IgD-negative memory B cell (primary cell): ENCODE data around the gene ZNF738. TPM values are rescaled to one million over a fixed set of nuclear protein-coding genes. Genes with fewer than 3 reads are reported as not detected.
"Not testable (repeated sequence)": the region's sequence is repeated elsewhere in the genome, so short reads cannot be mapped to it uniquely, and the experiment has no call there.

Source experiments
- H3K27ac Mint-ChIP-seq, 3 donors: one replicate each; pipeline ENCODE4 v1.8.0; 2020 to 2022; ENCODE audit warnings: mild to moderate bottlenecking in 3 of 3, mixed read lengths in 3 of 3, moderate library complexity in 1 of 3
- H3K27me3 Mint-ChIP-seq: one replicate; pipeline ENCODE4 v1.8.0; 2021; ENCODE audit warnings: mixed read lengths
- H3K36me3 Mint-ChIP-seq: one replicate; pipeline ENCODE4 v1.8.0; 2020; ENCODE audit warnings: mild to moderate bottlenecking, mixed read lengths
- H3K4me1 Mint-ChIP-seq, 3 donors: one replicate each; pipeline ENCODE4 v1.8.0; 2020 to 2022; ENCODE audit warnings: mixed read lengths in 3 of 3, mild to moderate bottlenecking in 1 of 3
- H3K4me3 Mint-ChIP-seq, 4 donors: one replicate each; pipeline ENCODE4 v1.8.0; 2020 to 2022; ENCODE audit warnings: mild to moderate bottlenecking in 4 of 4, mixed read lengths in 4 of 4, moderate library complexity in 3 of 4
- H3K9me3 Mint-ChIP-seq, 3 donors: one replicate each; pipeline ENCODE4 v1.8.0; 2020 to 2021; ENCODE audit warnings: mixed read lengths in 3 of 3, mild to moderate bottlenecking in 1 of 3
- polyA plus RNA-seq: library from polyadenylated mRNA; unstranded; fragments of 300-500 nt; fragmentation: Illumina TruSeq; gene quantifications from one replicate; pipeline ENCODE4 v1.2.3, GENCODE V29; 2021

The ZNF738 gene
- 4.9 TPM for polyA plus RNA-seq

DNA sequence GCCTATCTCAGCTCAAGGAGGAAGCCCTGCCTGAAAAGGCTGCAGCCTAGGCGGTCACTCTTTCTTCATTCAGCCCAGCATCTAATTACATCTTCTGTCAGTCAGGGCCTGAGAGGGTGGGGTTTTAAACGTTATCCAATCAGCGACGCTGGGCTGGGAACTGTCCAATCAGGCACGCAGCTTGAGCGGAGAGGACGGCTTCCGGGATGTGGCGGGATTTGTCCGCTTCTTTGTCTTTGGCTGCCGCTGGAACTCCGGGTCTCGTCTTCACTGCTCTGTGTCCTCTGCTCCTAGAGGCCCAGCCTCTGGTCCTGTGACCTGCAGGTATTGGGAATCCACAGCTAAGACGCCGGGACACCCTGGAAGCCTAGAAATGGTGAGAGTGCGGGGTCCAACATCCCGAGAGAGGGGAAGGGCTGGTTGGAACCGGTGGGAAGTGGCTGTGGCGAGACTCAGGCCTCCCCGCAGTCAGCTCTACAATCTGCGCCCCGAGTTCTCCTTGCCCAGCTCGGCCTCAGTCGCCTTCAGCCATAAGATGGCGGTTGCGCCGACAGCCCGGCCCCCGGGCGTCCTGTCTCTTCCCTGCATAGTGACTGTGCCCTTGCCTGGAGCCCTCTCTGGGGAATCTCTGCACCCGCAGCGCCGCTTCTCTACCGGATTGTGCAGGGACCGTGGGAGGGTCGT is at the start of gene ZNF738:
Gene ZNF738, plus strand, starts transcription at position 233 of the 684 bp plus-strand sequence. Its CDS starts 141 bp downstream, at position 374.
- peak within 1 kb of the TSS; percentile 99 for H3K4me3 Mint-ChIP-seq
- H3K9me3 Mint-ChIP-seq = peaks cover 0 to 6% (median 3%) of the 10 kb centered on the region in 3 donors
- peak within 1 kb of the TSS; percentile 85 to 96 (median 91) for H3K27ac Mint-ChIP-seq
- no peaks in the 10 kb centered on the region for H3K36me3 Mint-ChIP-seq
- no peaks in the 10 kb centered on the region for H3K27me3 Mint-ChIP-seq
- H3K4me1 Mint-ChIP-seq = peaks cover 6 to 16% (median 7%) of the 10 kb centered on the region in 3 donors

DNA sequence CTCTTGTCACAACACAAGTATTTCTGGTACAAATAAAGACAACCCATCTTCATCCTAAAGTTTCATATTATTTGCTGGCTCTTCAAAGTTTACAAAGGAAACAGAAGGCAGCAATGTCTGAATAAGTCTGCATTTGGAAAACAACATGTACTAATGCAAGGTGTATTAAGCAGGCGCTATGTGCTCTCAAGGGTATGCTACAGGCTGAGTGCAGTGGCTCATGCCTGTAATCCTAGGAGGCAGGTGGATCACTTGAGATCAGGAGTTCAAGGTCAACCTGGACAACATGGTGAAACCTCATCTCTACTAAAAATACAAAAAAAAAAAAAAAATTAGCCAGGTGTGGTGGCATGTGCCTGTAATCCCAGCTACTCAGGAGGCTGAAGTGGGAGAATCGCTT is 46.0 kb upstream of the ZNF738 start:
- not testable (repeated sequence) for H3K27ac Mint-ChIP-seq, H3K27me3 Mint-ChIP-seq, H3K9me3 Mint-ChIP-seq, H3K4me3 Mint-ChIP-seq
- Mint-ChIP-seq H3K36me3 (peaks cover 16% of the 10 kb centered on the region), H3K4me1 (peaks cover 7 to 20% (median 8%) of the 10 kb centered on the region in 3 donors)

GRCh38 chr19:21314676-21315075 is 44.1 kb upstream of the ZNF738 start:
- H3K9me3 Mint-ChIP-seq = no peaks in the 10 kb centered on the region
- H3K4me1 Mint-ChIP-seq = peaks cover 6 to 26% (median 11%) of the 10 kb centered on the region in 3 donors
- no peak overlapping the region for H3K4me3 Mint-ChIP-seq
- no peak overlapping the region for H3K27ac Mint-ChIP-seq
- H3K36me3 Mint-ChIP-seq = peaks cover 8% of the 10 kb centered on the region
- H3K27me3 Mint-ChIP-seq = no peaks in the 10 kb centered on the region

GRCh38 chr19:21317821-21318220 is 41.0 kb upstream of the ZNF738 start:
- Mint-ChIP-seq H3K27me3 (no peaks in the 10 kb centered on the region), H3K4me3 (no peak overlapping the region), H3K9me3 (no peaks in the 10 kb centered on the region), H3K36me3 (peaks cover 11% of the 10 kb centered on the region), H3K27ac (peak overlapping the region in 1 of 3 donors; percentile 14), H3K4me1 (peaks cover 11 to 22% (median 17%) of the 10 kb centered on the region in 3 donors)

- H3K27me3 Mint-ChIP-seq = no peaks in the 10 kb centered on the region
- H3K9me3 Mint-ChIP-seq = peaks cover 0 to 9% (median 4%) of the 10 kb centered on the region in 3 donors
- H3K36me3 Mint-ChIP-seq = peaks cover 16% of the 10 kb centered on the region
- peak overlapping the region in 2 of 3 donors; percentile 13 to 87 for H3K27ac Mint-ChIP-seq
- H3K4me3 Mint-ChIP-seq = peak overlapping the region in 1 of 4 donors; percentile 68
- peaks cover 18 to 31% (median 30%) of the 10 kb centered on the region in 3 donors for H3K4me1 Mint-ChIP-seq
Measured at GRCh38 chr19:21321134-21321533, 37.7 kb upstream of the ZNF738 start.

DNA sequence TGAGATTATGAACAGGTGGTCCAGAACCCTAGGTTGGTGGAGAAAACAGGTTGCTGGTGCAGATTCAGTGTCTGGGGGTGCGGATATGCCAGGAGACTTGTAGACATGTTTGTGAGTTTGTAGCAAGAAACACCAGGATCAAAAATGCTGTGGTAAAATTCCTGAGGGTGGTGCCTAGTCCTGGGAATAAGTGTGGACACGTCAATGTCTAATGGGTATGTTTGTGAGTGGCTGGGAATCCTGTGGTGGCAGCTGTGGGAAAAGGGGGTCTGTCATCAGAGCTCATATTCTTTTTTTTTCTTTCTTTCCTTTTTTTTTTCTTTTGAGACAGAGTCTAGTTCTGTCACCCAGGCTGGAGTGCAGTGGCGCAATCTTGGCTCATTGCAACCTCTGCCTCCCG is 36.8 kb upstream of the ZNF738 start:
- peaks cover 20 to 35% (median 35%) of the 10 kb centered on the region in 3 donors for H3K4me1 Mint-ChIP-seq
- peaks cover 0 to 12% (median 4%) of the 10 kb centered on the region in 3 donors for H3K9me3 Mint-ChIP-seq
- no peaks in the 10 kb centered on the region for H3K27me3 Mint-ChIP-seq
- H3K36me3 Mint-ChIP-seq = peaks cover 20% of the 10 kb centered on the region
- H3K4me3 Mint-ChIP-seq = no peak overlapping the region
- H3K27ac Mint-ChIP-seq = no peak overlapping the region

GRCh38 chr19:21322528-21322927 is 36.3 kb upstream of the ZNF738 start:
- H3K27ac Mint-ChIP-seq = no peak overlapping the region
- H3K27me3 Mint-ChIP-seq = no peaks in the 10 kb centered on the region
- H3K9me3 Mint-ChIP-seq = peaks cover 0 to 12% (median 4%) of the 10 kb centered on the region in 3 donors
- peak overlapping the region in 1 of 4 donors; percentile 65 for H3K4me3 Mint-ChIP-seq
- H3K36me3 Mint-ChIP-seq = peaks cover 15% of the 10 kb centered on the region
- H3K4me1 Mint-ChIP-seq = peaks cover 17 to 38% (median 33%) of the 10 kb centered on the region in 3 donors

GRCh38 chr19:21323000-21323399 is 35.8 kb upstream of the ZNF738 start:
- H3K4me3 Mint-ChIP-seq = no peak overlapping the region
- H3K9me3 Mint-ChIP-seq = peaks cover 0 to 12% (median 4%) of the 10 kb centered on the region in 3 donors
- H3K4me1 Mint-ChIP-seq = peaks cover 20 to 42% (median 34%) of the 10 kb centered on the region in 3 donors

GRCh38 chr19:21326169-21326568 is 32.6 kb upstream of the ZNF738 start:
- H3K36me3 Mint-ChIP-seq = peaks cover 10% of the 10 kb centered on the region
- peak overlapping the region in 1 of 3 donors; percentile 3 for H3K27ac Mint-ChIP-seq

More at GRCh38 chr19:21323000-21323399, 35.8 kb upstream of the ZNF738 start:
- Mint-ChIP-seq H3K27me3 (no peaks in the 10 kb centered on the region), H3K36me3 (peaks cover 15% of the 10 kb centered on the region), H3K27ac (no peak overlapping the region)

GRCh38 chr19:21328406-21328805 is 30.4 kb upstream of the ZNF738 start:
- H3K27ac Mint-ChIP-seq = peak overlapping the region; percentile 97 to 98 (median 98)
- no peaks in the 10 kb centered on the region for H3K27me3 Mint-ChIP-seq
- peak overlapping the region; percentile 96 to 99 (median 98) for H3K4me3 Mint-ChIP-seq
- peaks cover 13 to 34% (median 30%) of the 10 kb centered on the region in 3 donors for H3K4me1 Mint-ChIP-seq
- H3K36me3 Mint-ChIP-seq = peaks cover 10% of the 10 kb centered on the region
- H3K9me3 Mint-ChIP-seq = peaks cover 0 to 12% (median 4%) of the 10 kb centered on the region in 3 donors

More at GRCh38 chr19:21326169-21326568, 32.6 kb upstream of the ZNF738 start:
- Mint-ChIP-seq H3K27me3 (no peaks in the 10 kb centered on the region), H3K4me1 (peaks cover 14 to 42% (median 41%) of the 10 kb centered on the region in 3 donors), H3K4me3 (peak overlapping the region in 2 of 4 donors; percentile 53 to 99), H3K9me3 (peaks cover 0 to 12% (median 4%) of the 10 kb centered on the region in 3 donors)

DNA sequence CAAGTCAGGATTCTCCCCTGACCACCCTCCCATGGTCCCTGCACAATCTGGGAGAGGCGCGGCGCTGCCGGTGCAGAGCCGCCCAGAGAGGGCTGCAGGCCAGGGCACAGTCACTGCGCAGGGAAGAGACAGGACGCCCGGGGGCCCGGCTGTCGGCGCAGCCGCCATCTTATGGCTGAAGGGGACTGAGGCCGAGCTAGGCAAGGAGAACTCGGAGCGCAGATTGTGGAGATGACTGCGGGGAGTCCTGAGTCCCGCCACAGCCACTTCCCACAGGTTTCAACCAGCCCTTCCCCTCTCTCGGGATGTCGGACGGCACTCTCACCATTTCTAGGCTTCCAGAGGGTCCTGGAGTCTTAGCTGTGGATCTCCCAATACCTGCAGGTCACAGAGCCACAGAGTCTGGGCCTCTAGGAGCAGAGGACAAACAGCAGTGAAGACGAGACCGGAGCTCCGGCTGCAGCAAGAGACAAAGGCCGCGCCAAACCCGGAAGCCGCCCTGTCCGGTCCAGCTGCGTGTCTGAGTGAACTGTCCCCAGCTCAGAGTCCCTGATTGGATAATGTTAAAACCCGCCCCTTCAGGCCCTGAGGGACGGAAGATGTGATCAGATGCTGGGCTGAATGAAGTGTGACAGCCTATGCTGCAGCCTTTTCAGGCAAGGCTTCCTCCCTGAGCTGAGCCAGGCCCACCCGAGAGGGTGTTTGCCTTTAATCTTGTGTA is 29.8 kb upstream of the ZNF738 start, which contains the start of gene ZNF708:
Gene ZNF708, minus strand, starts transcription at position 526 of the 721 bp plus-strand sequence. Its CDS starts 198 bp downstream, at position 328.
- Mint-ChIP-seq H3K4me3 (peak within 1 kb of the TSS; percentile 96 to 99 (median 98)), H3K9me3 (peaks cover 0 to 12% (median 6%) of the 10 kb centered on the region in 3 donors), H3K4me1 (peaks cover 11 to 32% (median 29%) of the 10 kb centered on the region in 3 donors), H3K27me3 (no peaks in the 10 kb centered on the region), H3K27ac (peak within 1 kb of the TSS; percentile 97 to 98 (median 98)), H3K36me3 (peaks cover 10% of the 10 kb centered on the region)

DNA sequence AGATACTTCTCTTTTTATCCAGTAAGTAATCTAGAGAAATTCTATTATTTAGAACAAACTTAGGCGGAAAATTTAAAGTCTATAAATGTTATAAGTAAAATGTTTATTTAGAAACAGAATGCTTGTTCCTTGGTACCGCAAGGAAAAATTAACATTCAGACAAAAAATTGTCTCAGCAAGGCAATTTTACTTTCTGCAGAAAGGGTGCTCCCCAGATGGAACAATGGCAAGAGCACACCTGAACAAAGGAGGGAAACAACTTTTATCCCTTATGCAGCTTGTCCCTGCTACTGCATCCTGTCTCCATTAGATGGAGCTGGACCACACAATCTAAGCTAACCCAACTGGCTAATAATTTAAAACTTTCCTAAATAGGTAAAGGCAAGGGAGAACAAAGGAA is 23.1 kb upstream of the ZNF738 start:
- Mint-ChIP-seq H3K27ac (no peak overlapping the region), H3K9me3 (peaks cover 3 to 19% (median 12%) of the 10 kb centered on the region in 3 donors), H3K4me1 (no peaks in the 10 kb centered on the region)

DNA sequence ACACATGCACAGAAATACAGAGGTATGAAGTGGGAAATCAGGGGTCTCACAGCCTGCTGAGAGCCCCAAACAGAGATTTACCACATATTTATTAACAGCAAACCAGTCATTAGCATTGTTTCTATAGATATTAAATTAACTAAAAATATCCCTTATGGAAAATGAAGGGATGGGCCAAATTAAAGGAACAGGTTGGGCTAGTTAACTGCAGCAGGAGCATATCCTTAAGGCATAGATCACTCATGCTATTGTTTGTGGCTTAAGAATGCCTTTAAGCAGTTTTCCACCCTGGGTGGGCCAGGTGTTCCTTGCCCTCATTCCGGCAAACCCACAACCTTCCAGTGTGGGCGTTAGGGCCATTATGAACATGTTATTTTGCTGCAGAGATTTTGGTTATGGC is 14.0 kb upstream of the ZNF738 start:
- H3K4me3 Mint-ChIP-seq = not testable (repeated sequence)

More for the DNA sequence above, 23.1 kb upstream of the ZNF738 start:
- Mint-ChIP-seq H3K4me3 (no peak overlapping the region), H3K36me3 (no peaks in the 10 kb centered on the region), H3K27me3 (no peaks in the 10 kb centered on the region)

DNA sequence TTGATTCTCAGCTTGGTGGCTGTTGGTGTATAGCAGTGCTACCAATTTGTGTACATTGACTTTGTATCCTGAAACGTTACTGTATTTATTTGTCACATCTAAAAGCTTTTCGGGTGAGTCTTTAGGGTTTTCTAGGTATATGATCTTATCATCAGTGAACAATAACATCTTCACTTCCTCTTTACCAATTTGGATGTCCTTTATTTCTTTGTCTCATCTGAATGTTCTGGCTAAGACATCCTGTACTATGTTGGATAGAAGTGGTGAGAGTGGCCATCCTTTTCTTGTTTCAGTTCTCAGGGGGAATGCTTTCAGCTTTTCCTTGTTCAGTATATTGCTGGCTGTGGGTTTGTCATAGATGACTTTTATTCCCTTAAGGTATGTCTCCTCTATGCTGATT is 6.0 kb upstream of the ZNF738 start:
- Mint-ChIP-seq H3K9me3 (peaks cover 0 to 17% (median 13%) of the 10 kb centered on the region in 3 donors), H3K36me3 (no peaks in the 10 kb centered on the region), H3K27me3 (no peaks in the 10 kb centered on the region), H3K4me1 (no peaks in the 10 kb centered on the region), H3K4me3 (no peak overlapping the region), H3K27ac (no peak overlapping the region)

More for the DNA sequence above, 14.0 kb upstream of the ZNF738 start:
- H3K27me3 Mint-ChIP-seq, H3K27ac Mint-ChIP-seq, H3K36me3 Mint-ChIP-seq, H3K4me1 Mint-ChIP-seq: not testable (repeated sequence)
- H3K9me3 Mint-ChIP-seq = peaks cover 5 to 21% (median 15%) of the 10 kb centered on the region in 3 donors

GRCh38 chr19:21362291-21362690 is 3.5 kb downstream of the ZNF738 start:
- Mint-ChIP-seq H3K36me3 (peaks cover 15% of the 10 kb centered on the region), H3K4me3 (no peak overlapping the region)

More at GRCh38 chr19:21362291-21362690, 3.5 kb downstream of the ZNF738 start:
- Mint-ChIP-seq H3K27ac (no peak overlapping the region), H3K27me3 (no peaks in the 10 kb centered on the region), H3K9me3 (peaks cover 6 to 9% (median 9%) of the 10 kb centered on the region in 3 donors), H3K4me1 (peaks cover 6 to 16% (median 7%) of the 10 kb centered on the region in 3 donors)
